Activated B cell treated with CpG ODN at 0.5 μM for 24 hours (primary cell): ENCODE measurements around the gene WWC1. TPM values are rescaled to one million over a fixed set of nuclear protein-coding genes. Genes with fewer than 3 reads are reported as not detected.
A peak's percentile ranks its signal among the peaks of the same experiment; 100 is the strongest.

Experiments
- ATAC-seq: fragments of 200-7000 bp; cut with Tn5 transposase; one replicate; pipeline ENCODE4 v1.10.0; 2021; ENCODE audit warnings: low read depth, mild to moderate bottlenecking, moderate library complexity
- CTCF ChIA-PET: fragments of 350-600 bp; sonication (Branson Sonifier 250); formaldehyde crosslinking; loops from one replicate; lab custom pipeline; 2021; ENCODE audit warnings: antibody characterized with exemption; lab: Charles Lee
- POLR2A ChIA-PET: fragments of 350-600 bp; sonication (Branson Sonifier 250); formaldehyde crosslinking; loops from one replicate; lab custom pipeline; 2021; ENCODE audit warnings: antibody characterized with exemption; lab: Charles Lee
- DNase-seq: peaks from one replicate; pipeline ENCODE4 v3.0.0; 2022
- H3K27ac Mint-ChIP-seq: one replicate; pipeline ENCODE4 v1.8.0; 2020; ENCODE audit warnings: mixed read lengths
- H3K27me3 Mint-ChIP-seq: one replicate; pipeline ENCODE4 v1.8.0; 2021; ENCODE audit warnings: mixed read lengths
- H3K36me3 Mint-ChIP-seq: one replicate; pipeline ENCODE4 v1.8.0; 2021; ENCODE audit warnings: low read depth, mixed read lengths
- H3K4me1 Mint-ChIP-seq: one replicate; pipeline ENCODE4 v1.8.0; 2021; ENCODE audit warnings: mixed read lengths
- H3K4me3 Mint-ChIP-seq: one replicate; pipeline ENCODE4 v1.8.0; 2020; ENCODE audit warnings: mild to moderate bottlenecking, mixed read lengths
- H3K9me3 Mint-ChIP-seq: one replicate; pipeline ENCODE4 v1.8.0; 2020; ENCODE audit warnings: mixed read lengths
- intact Hi-C: fragments of 100-400 bp; cut with micrococcal nuclease; formaldehyde crosslinking; loops from one replicate; pipeline ENCODE4 v1.15.1; 2024
- total RNA-seq: library from RNA; stranded (reverse); gene quantifications from 2 replicates; pipeline ENCODE4 v1.2.3, GENCODE V29; 2022
- TF ChIP-seq, protein P1 (sequence below): fragments of 200-600 bp; IDR thresholded peaks from one replicate; pipeline ENCODE4 v1.8.0; 2022; ENCODE audit warnings: antibody characterized with exemption, mild to moderate bottlenecking

Gene WWC1
- total RNA-seq, 1 donor from 2014 or later: 2.0 TPM

DNA sequence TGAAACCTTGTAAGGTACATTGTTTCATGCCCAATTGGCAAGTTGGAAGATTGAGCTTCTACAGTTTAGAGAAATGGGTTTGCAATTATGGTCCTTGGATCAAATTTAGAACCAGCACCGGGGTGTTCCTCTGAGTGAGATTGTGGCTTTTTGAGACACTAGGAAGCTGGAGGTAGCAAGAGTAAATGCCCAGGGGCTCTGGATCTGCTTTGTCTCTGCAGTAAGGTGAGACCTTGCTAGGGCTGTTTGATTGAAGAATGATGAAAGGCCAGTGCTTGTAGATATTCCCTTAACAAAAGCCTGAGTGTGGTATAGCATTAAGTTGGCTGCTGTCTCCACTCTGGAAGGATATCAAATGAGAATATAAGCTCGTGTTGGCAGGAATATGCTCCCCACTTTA lies 36.0 kb downstream of the WWC1 start:
- Mint-ChIP-seq H3K36me3 (no peaks in the 10 kb centered on the region), H3K9me3 (no peaks in the 10 kb centered on the region), H3K4me1 (peaks cover 3% of the 10 kb centered on the region), H3K27ac (no peak overlapping the region), H3K27me3 (peaks cover 2% of the 10 kb centered on the region), H3K4me3 (no peak overlapping the region)
- POLR2A ChIA-PET: no interaction called here
- CTCF ChIA-PET: no interaction called here
- ATAC-seq (no peak), DNase-seq (no peak)
- intact Hi-C loops: no loop called here
- TF ChIP-seq, protein P1, sequence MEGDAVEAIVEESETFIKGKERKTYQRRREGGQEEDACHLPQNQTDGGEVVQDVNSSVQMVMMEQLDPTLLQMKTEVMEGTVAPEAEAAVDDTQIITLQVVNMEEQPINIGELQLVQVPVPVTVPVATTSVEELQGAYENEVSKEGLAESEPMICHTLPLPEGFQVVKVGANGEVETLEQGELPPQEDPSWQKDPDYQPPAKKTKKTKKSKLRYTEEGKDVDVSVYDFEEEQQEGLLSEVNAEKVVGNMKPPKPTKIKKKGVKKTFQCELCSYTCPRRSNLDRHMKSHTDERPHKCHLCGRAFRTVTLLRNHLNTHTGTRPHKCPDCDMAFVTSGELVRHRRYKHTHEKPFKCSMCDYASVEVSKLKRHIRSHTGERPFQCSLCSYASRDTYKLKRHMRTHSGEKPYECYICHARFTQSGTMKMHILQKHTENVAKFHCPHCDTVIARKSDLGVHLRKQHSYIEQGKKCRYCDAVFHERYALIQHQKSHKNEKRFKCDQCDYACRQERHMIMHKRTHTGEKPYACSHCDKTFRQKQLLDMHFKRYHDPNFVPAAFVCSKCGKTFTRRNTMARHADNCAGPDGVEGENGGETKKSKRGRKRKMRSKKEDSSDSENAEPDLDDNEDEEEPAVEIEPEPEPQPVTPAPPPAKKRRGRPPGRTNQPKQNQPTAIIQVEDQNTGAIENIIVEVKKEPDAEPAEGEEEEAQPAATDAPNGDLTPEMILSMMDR: no peak

DNA sequence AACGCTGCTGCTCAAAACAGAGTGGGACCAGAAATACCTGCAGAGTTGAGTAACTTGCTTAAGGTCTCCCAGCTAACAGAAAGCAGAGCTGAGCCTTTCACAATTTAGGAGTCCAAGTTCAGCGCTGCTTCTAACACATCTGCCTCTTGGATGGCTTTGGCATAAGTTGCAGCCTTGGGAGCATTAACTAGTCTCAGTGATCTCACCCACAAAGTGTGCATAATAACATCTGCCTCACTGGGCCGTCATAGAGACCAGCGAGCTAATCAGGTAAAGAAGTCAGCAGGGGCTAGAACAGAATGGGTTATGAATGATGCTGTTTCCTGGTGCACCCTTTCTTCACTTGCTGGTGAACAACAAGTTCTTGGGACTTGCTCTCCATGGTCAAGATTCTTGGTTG lies 36.5 kb downstream of the WWC1 start:
- DNase-seq: no peak
- POLR2A ChIA-PET: no interaction called here
- TF ChIP-seq, protein P1: no peak
- Mint-ChIP-seq H3K4me1 (peaks cover 3% of the 10 kb centered on the region), H3K9me3 (no peaks in the 10 kb centered on the region), H3K4me3 (no peak overlapping the region), H3K27ac (no peak overlapping the region), H3K36me3 (no peaks in the 10 kb centered on the region), H3K27me3 (peaks cover 2% of the 10 kb centered on the region)
- CTCF ChIA-PET: no interaction called here
- intact Hi-C loops: no loop called here
- no peak for ATAC-seq

- intact Hi-C loops: no loop called here
- Mint-ChIP-seq H3K36me3 (no peaks in the 10 kb centered on the region), H3K27me3 (peaks cover 2% of the 10 kb centered on the region), H3K4me1 (peaks cover 3% of the 10 kb centered on the region), H3K4me3 (no peak overlapping the region), H3K27ac (no peak overlapping the region), H3K9me3 (no peaks in the 10 kb centered on the region)
- DNase-seq (no peak), ATAC-seq (peak; percentile 28)
- CTCF ChIA-PET: no interaction called here
- POLR2A ChIA-PET: no interaction called here
- TF ChIP-seq, protein P1: no peak
Observed at GRCh38 chr5:168328814-168329213, 37.4 kb downstream of the WWC1 start.

- TF ChIP-seq, protein P1: no peak
- Mint-ChIP-seq H3K36me3 (no peaks in the 10 kb centered on the region), H3K27me3 (peaks cover 2% of the 10 kb centered on the region), H3K4me1 (peaks cover 3% of the 10 kb centered on the region), H3K9me3 (no peaks in the 10 kb centered on the region), H3K4me3 (no peak overlapping the region), H3K27ac (no peak overlapping the region)
- intact Hi-C loops: no loop called here
- POLR2A ChIA-PET: no interaction called here
- DNase-seq (no peak), ATAC-seq (no peak)
- CTCF ChIA-PET: no interaction called here
Observed at GRCh38 chr5:168329302-168329701, 37.9 kb downstream of the WWC1 start.

DNA sequence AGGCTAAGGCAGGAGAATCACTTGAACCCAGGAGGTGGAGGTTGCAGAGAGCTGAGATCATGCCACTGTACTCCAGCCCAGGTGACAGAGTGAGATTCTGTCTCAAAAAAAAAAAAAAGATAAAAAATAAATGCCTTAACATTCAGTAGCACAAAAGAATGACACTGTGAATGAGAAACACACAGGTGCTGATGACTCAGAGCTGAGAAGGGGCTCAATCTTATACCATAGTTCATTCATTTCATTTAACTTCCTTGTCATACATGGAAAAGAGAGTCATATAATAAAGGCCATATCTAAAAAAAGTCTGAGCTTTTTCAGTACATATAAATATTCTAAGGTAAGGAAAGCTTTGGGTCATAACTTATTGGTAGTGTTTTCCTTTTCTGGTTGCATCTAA lies 40.6 kb downstream of the WWC1 start:
- TF ChIP-seq, protein P1: no peak
- no peaks in the 10 kb centered on the region for H3K36me3 Mint-ChIP-seq
- ATAC-seq (no peak), DNase-seq (no peak)
- no peaks in the 10 kb centered on the region for H3K9me3 Mint-ChIP-seq
- ChIA-PET POLR2A (no interaction called here), CTCF (no interaction called here)
- no peak overlapping the region for H3K27ac Mint-ChIP-seq
- intact Hi-C loops: no loop called here
- no peak overlapping the region for H3K4me3 Mint-ChIP-seq
- H3K4me1 Mint-ChIP-seq: peaks cover 3% of the 10 kb centered on the region
- peaks cover 2% of the 10 kb centered on the region for H3K27me3 Mint-ChIP-seq
